VCaP (cell line): ENCODE measurements around the gene NOS2.
"Not testable (repeated sequence)": the region's sequence is repeated elsewhere in the genome, so short reads cannot be mapped to it uniquely, and the experiment has no call there.

ENCODE experiments used
- H3K27ac ChIP-seq: fragments of 450-650 bp; 2 replicates; pipeline ENCODE4 v1.5.1; 2017
- TF ChIP-seq, protein P1 (sequence below): fragments of 450-650 bp; conservative IDR thresholded peaks from 2 replicates; pipeline ENCODE4 v1.5.1; 2017; ENCODE audit warnings: mild to moderate bottlenecking, moderate library complexity

Gene NOS2

DNA sequence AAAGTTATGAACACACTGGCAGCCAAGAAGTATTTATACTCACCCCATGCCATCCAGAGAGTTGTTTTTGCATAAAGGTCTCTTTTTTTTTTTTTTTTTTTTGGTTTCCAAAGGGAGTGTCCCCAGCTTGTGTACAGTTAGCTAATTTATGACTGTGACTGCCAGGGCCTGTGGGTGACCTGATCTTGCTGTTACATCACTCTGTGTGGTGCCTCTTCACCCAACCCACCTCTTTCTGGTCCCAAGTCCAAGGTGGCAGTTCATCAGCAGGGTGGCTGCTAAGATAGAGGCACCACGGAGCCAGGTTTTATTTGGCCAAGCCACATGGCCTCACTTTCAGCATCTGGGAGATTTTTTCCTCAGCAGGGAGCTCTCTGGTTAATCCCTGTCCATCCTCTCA, at the start of gene NOS2:
Gene NOS2 (minus strand): TSS at position 8 of the 400 bp plus-strand sequence. CDS start 1,720 bp downstream, outside the sequence.
- TF ChIP-seq, protein P1, sequence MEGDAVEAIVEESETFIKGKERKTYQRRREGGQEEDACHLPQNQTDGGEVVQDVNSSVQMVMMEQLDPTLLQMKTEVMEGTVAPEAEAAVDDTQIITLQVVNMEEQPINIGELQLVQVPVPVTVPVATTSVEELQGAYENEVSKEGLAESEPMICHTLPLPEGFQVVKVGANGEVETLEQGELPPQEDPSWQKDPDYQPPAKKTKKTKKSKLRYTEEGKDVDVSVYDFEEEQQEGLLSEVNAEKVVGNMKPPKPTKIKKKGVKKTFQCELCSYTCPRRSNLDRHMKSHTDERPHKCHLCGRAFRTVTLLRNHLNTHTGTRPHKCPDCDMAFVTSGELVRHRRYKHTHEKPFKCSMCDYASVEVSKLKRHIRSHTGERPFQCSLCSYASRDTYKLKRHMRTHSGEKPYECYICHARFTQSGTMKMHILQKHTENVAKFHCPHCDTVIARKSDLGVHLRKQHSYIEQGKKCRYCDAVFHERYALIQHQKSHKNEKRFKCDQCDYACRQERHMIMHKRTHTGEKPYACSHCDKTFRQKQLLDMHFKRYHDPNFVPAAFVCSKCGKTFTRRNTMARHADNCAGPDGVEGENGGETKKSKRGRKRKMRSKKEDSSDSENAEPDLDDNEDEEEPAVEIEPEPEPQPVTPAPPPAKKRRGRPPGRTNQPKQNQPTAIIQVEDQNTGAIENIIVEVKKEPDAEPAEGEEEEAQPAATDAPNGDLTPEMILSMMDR = no peak
- H3K27ac ChIP-seq = no peak within 1 kb of the TSS

DNA sequence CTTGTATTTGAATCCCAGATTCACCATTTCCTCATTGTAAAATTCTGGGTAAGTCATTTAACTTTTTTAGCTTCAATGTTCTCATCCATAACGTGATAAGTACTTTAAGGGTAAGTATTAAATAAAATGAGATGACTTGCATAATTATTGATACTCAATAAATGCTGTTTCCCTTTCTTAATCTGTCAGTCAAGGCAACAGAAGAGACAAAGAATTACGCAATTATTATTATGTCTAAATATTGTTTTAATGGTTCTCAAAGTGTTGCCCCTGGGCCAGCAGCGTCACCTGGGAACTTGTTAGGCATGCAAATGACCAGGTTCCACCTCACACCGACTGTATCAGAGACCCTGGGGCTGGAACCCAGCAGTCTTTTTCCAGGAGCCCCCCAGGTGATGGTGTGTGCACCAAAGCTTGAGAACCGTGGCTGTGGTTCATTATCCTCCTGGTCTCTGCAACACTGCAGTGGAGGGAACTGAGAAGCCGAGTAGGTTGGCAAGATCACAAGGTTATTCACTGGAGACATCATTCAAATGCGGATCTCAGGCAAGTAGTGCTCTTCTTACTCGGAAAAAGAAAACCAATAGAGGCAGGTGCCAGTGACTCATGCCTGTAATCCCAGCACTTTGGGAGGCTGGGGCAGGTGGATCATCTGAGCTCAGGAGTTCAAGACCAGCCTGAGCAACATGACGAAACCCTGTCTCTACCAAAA, 49.3 kb upstream of the NOS2 start:
- TF ChIP-seq, protein P1 = no peak
- no peak overlapping the region for H3K27ac ChIP-seq

DNA sequence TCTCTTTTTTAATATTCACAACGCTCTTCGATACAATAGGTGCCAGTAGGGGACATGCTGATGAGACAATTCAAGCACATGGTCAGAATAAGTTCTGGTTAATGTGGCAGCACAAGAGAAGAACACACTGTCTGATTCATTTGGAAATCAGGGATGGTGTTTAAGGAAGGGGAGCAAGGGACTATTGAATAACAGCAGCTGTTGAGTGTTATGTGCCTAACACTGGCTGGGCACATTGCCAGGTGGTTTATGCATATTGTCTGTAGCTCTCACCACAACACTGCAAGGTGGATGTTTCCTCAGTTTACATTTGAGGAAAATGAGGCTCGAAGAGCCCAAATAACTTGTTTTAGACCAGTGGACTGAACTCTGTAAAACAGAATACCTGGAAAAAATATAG, 48.6 kb upstream of the NOS2 start:
- TF ChIP-seq, protein P1 = no peak

DNA sequence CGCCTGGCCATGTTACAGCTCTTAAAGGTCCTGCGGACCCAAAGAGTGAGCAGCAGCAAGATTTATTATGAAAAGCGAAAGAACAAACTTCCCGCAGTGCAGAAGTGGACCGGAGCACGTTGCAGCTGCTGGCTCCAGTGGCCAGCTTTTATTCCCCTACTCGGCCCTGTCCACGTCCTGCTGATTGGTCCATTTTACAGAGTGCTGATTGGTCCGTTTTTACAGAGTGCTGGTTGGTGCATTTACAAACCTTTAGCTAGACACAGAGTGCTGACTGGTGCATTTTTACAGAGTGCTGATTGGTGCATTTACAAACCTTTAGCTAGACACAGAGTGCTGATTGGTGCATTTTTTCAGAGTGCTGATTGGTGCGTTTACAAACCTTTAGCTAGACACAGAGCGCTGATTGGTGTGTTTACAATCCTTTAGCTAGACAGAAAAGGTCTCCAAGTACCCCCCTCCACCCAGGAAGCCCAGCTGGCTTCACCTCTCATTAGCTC, 46.5 kb upstream of the NOS2 start:
- H3K27ac ChIP-seq = not testable (repeated sequence)

More for the DNA sequence above, 48.6 kb upstream of the NOS2 start:
- no peak overlapping the region for H3K27ac ChIP-seq

DNA sequence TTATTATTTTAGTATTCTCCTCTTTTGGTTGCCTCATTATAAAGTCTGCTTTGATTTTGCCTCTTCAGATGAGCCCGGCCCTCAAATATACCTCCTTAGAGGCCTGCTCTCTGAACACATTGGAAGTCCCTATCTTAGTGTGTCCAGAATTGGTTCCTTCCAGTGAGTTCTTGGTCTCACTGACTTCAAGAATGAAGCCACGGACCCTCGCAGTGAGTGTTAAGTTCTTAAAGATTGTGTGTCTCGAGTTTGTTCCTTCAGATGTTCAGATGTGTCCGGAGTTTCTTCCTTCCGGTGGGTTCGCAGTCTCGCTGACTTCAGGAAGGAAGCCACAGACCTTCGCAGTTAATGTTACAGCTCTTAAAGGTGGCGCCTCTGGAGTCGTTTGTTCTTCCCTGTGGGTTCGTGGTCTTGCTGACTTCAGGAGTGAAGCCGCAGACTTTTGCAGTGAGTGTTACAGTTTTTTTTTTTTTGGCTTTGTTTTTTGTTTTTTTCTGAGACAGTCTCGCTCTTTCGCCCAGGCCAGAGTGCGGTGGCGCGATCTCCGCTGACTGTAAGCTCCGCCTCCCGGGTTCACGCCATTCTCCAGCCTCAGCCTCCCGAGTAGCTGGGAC, 45.8 kb upstream of the NOS2 start:
- TF ChIP-seq, protein P1 = no peak
- H3K27ac ChIP-seq = no peak overlapping the region

DNA sequence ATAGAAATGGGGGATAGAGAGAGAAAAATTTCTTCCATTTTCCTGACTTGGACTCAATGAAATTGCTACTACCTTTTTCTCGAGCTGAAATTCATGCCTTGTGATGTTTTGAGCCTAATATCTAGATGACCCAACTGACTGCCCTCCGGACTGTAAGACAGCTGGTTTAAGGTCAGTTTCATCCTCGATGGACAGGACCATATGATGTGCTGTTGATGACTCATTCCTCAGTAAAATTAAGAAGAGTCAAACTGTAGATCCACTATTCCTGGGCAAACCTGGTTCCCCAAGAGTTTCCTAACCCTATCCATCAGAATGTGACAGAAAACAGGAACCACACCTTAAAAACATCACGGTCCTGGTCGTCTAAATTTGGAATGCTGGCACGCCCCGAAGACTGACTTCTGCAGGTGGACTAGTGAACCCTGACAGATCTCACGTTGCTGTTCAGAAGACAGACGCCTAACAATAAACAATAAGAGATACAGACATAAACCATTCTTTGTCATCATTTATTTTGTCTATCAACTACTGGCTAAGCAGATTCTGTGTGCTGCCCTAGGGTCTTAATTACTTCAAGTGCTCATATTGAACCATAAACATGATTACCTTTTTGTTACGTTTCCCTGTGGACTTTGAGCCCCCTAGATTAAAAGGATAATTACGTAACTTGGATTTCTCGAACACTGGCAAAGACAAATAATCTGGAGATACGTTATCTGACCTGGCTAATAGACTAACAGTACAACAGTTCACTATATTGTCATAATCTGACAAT, 45.1 kb upstream of the NOS2 start:
- TF ChIP-seq, protein P1 = no peak
- no peak overlapping the region for H3K27ac ChIP-seq

DNA sequence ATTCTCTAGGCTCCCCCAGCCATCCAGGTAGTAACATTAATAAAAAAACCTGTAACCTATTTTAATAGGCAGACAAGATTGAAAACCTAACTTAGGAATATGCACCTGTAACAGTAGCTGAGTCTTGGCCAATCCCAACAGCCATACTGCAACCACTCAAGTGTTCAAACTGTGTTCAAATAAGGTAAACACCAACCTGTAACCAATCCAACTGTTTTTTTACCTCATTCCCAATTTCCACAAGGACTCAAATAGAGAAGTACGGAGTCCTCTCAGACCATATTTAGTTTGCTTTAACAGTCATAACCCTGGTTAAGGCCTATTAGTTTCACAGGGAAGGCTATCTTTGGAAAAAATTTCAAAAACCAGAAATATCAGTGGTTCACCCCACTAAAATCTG, 40.4 kb upstream of the NOS2 start:
- no peak overlapping the region for H3K27ac ChIP-seq
- TF ChIP-seq, protein P1 = no peak

DNA sequence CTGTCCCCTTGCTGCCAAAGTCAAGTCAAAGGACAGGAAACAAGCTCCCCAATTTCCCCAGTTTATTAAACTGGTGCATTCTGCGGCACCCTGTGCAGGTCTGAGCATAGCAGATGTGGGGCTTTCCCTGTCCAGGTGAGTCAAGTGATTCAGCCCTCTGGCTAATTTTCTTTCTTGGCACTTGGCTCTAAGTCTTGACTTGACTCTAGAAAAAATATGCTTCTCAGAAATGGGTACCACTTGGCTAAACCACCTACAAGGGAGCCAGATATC, 40.0 kb upstream of the NOS2 start:
- not testable (repeated sequence) for H3K27ac ChIP-seq

DNA sequence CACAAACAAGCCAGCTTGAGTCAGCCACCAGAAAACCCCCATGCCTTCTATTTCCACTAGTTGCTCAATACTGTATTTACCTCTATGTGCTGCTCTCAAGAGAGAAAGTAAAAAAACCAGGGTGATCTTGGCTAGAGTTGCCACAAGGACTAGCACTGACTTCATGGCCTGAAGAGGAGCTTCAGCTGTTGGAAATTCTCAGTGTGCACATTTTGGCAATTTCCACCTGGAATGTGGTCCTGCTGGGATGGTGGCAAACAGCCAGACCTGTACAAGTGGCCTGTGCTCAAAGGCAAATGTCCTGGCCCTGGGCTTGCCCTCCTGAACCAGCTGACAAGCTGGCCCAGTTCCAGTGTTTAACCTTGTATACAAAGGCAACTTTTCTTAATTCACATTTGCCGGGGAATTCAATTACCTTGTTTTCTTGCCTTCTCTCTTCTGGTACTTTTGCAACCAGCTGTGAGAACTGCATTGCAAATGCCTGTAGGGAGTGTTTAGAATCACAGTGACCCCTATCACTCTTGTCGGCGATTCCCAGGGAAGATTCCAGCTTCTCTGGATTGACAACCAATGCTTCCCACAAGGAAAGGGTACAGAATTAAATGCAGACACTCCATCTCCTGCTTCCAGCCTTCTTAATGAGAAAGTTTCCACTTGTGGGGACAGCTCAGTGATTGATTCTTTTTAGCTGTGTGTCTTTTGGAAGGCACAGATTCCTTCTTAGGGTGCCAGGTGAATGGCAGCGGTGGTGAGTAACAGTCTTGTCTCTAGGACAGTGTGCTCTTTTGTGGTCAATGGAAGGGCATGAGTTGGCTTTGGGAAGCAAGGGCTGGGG, 39.5 kb upstream of the NOS2 start:
- not testable (repeated sequence) for H3K27ac ChIP-seq

DNA sequence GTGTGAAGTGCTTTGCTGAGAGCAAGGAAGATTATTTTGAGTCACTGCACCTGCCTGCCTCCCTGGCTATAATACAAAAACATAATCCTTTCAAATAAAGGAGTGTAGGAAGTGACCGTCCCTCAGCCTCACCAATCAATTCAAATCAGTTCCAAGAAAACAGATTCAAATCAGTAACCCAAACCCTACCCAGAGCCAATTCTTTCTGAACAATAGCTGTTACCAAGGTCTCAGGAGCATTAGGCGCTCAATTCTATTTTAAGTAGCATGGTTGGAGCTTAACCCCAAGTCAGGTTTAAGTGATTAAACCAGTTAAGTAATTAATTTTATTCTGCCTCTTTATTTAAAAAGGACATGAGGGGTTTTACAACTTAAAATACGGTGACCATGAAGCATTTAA, 38.3 kb upstream of the NOS2 start:
- H3K27ac ChIP-seq = not testable (repeated sequence)

DNA sequence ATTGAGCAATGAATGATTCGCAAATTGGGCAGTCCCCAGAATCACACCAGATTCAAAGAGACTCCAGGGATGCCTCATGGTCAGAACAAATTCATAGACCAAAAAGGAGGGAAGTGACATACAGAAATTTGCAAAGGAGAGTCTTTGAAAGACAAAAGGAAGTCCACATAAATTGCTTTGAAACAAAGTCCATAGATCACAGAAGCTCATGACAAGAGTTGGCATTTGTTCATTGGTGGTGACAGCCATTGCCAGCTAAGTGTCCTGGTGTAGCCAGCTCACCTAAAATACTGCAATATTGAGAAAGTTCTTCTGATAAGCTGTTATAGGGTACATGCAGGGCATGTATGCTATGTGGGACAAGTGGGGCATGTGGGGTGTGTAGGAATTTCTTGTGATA, 37.4 kb upstream of the NOS2 start:
- H3K27ac ChIP-seq = not testable (repeated sequence)
